ENCODE results near the gene SLC16A2.

Gene SLC16A2

GRCh38 chrX:74421036-74421739 is at the start of gene SLC16A2:
TSS of gene SLC16A2 (plus strand) at chrX:74421493. CDS start at chrX:74421638, 145 bp downstream.
- DNase-seq, result peak; percentile 85
- no peak for TF ChIP-seq CTCF (IDR thresholded peaks at IDR 0.05; ENCODE audit: low read depth, low read length)
- H3K4me3 ChIP-seq (ENCODE audit: low read depth, low read length), result peak within 1 kb of the TSS; percentile 58
- no peaks in the 10 kb centered on the region for H3K36me3 ChIP-seq
- H3K9me3 ChIP-seq (ENCODE audit: severe bottlenecking), result no peaks in the 10 kb centered on the region
- H3K27ac ChIP-seq, result peak within 1 kb of the TSS; percentile 88
- peaks cover 30% of the 10 kb centered on the region for H3K27me3 ChIP-seq (ENCODE audit: insufficient read depth, low read depth, severe bottlenecking)

- H3K27ac ChIP-seq, result no peak overlapping the region
- TF ChIP-seq CTCF (IDR thresholded peaks at IDR 0.05; ENCODE audit: low read depth, low read length), result no peak
- no peak for DNase-seq
- no peak overlapping the region for H3K4me3 ChIP-seq (ENCODE audit: low read depth, low read length)
- H3K36me3 ChIP-seq, result no peaks in the 10 kb centered on the region
- H3K27me3 ChIP-seq (ENCODE audit: insufficient read depth, low read depth, severe bottlenecking), result peaks cover 20% of the 10 kb centered on the region
- H3K9me3 ChIP-seq (ENCODE audit: severe bottlenecking), result no peaks in the 10 kb centered on the region
Observed at GRCh38 chrX:74372272-74372671, 49.0 kb upstream of the SLC16A2 start.

- no peak for TF ChIP-seq CTCF (IDR thresholded peaks at IDR 0.05; ENCODE audit: low read depth, low read length)
- Histone ChIP-seq H3K4me3 (ENCODE audit: low read depth, low read length) (no peak overlapping the region), H3K27ac (no peak overlapping the region), H3K27me3 (ENCODE audit: insufficient read depth, low read depth, severe bottlenecking) (peaks cover 19% of the 10 kb centered on the region), H3K36me3 (no peaks in the 10 kb centered on the region), H3K9me3 (ENCODE audit: severe bottlenecking) (no peaks in the 10 kb centered on the region)
- no peak for DNase-seq
Observed at GRCh38 chrX:74377282-74377681, 44.0 kb upstream of the SLC16A2 start.

- peaks cover 8% of the 10 kb centered on the region for H3K27me3 ChIP-seq (ENCODE audit: insufficient read depth, low read depth, severe bottlenecking)
- no peak overlapping the region for H3K4me3 ChIP-seq (ENCODE audit: low read depth, low read length)
- no peak overlapping the region for H3K27ac ChIP-seq
- TF ChIP-seq CTCF (IDR thresholded peaks at IDR 0.05; ENCODE audit: low read depth, low read length), result peak; percentile 83
- peak; percentile 54 for DNase-seq
- no peaks in the 10 kb centered on the region for H3K36me3 ChIP-seq
- H3K9me3 ChIP-seq (ENCODE audit: severe bottlenecking), result no peaks in the 10 kb centered on the region
Observed at GRCh38 chrX:74382613-74383012, 38.7 kb upstream of the SLC16A2 start.

GRCh38 chrX:74383611-74384010 is 37.7 kb upstream of the SLC16A2 start:
- no peaks in the 10 kb centered on the region for H3K9me3 ChIP-seq (ENCODE audit: severe bottlenecking)
- no peaks in the 10 kb centered on the region for H3K36me3 ChIP-seq
- DNase-seq, result peak; percentile 28
- H3K27ac ChIP-seq, result no peak overlapping the region
- no peak overlapping the region for H3K4me3 ChIP-seq (ENCODE audit: low read depth, low read length)
- peaks cover 8% of the 10 kb centered on the region for H3K27me3 ChIP-seq (ENCODE audit: insufficient read depth, low read depth, severe bottlenecking)
- TF ChIP-seq CTCF (IDR thresholded peaks at IDR 0.05; ENCODE audit: low read depth, low read length), result peak; percentile 59

Measured in WERI-Rb-1 (cell line).